CD4-positive, alpha-beta T cell treated with Interleukin-4 for 1 hour (primary cell): Measurements from ENCODE around the gene RNF111.
"Not testable (repeated sequence)": the region's sequence is repeated elsewhere in the genome, so short reads cannot be mapped to it uniquely, and the experiment has no call there.

ENCODE experiments used
- DNase-seq, 2 donors: peaks; one replicate each; pipeline ENCODE4 v3.0.0-alpha.2; 2020 to 2022

The RNF111 gene

DNA sequence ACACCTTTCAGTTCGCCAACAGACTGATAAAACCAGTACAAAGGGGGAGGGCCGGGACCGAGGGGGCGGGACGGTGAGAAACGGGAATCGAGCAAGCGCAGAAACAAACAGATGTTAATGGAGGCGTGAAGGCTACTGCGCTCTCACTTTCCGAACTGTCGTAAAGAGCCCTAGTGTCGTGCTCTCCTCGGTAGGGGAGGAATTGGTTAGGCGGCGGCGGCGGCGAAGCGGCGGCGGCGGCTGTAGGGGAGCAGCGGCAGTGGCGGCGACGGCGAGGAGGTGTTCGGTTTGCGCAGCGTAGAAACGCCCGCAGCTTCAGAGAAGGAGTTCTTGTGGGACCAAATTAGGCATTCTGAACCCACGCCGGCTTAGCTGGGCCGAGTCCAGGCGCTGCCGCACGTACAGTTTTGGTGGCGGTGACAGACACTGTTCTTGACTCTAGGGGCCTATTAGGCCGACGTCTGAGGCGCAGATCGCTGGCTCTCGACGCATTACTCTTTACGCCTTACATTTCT, at the start of gene RNF111:
Gene RNF111 (plus strand): TSS at position 173 of the 515 bp plus-strand sequence. CDS start 43,160 bp downstream, outside the sequence.
- peak; percentile 95 for DNase-seq

DNA sequence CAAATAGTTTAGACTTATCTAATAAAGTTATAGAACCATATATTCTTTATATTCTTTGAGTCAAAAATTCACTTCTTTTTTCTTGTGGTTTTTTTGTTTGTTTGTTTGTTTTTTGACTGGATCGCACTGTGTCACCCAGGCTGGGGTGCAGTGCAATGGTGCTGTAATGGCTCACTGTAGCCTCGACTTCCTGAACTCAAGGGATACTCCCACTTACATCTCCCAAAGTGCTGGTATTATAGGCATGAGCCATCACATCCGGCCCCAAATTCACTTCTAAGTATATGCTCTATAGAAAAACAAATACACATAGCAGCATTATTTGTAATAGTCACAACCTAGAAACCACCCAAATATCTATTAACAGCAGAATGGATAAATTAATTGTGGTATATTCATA, 40.3 kb upstream of the RNF111 start:
- DNase-seq, result no peak

DNA sequence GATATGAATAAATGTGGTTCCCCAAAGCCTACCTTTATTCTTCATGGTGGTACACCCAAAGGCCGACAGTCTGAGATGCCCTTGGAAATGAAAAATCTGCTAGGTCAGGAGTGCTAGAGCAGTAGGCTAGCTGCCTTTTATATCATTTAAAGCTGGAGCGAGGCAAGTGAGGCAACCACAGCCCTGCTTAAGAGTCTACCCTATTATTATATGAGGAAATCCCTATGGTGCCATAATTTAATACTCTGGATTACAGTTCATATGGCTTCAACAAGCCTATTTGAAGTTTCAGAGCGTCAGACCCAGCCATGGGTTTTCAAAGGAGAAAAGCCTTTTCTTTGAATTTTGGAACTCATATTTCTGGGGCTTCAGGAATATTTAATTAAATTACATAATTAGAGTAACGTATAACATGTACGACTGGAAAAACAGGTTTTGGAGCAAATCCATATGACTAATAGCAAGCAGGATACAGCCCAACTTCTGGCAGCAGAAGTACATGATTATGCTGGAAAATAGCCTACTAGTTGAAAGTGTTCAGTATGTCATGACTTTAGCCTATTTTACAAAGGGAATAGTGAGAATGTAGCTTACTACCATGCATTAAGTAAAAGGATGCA, 36.0 kb upstream of the RNF111 start:
- DNase-seq, result no peak

DNA sequence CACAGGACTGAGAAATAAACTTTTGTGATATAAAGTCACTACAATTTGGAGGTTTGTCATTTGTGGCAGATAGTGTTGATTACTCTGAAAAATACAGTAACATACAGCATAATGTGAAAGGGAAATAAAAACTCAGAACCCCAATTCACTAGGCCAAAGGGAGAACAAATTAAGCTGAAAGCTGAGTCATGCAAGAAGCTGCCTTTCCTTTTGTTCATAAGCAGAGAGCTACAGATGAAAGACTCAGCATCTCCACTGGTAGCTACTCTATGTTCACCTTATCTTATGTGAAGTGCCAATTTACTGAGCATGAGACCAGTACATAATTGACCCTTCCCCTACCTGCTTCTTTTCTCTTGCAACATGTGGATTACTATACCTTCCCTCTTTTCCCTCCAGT, 34.7 kb upstream of the RNF111 start:
- no peak for DNase-seq

DNA sequence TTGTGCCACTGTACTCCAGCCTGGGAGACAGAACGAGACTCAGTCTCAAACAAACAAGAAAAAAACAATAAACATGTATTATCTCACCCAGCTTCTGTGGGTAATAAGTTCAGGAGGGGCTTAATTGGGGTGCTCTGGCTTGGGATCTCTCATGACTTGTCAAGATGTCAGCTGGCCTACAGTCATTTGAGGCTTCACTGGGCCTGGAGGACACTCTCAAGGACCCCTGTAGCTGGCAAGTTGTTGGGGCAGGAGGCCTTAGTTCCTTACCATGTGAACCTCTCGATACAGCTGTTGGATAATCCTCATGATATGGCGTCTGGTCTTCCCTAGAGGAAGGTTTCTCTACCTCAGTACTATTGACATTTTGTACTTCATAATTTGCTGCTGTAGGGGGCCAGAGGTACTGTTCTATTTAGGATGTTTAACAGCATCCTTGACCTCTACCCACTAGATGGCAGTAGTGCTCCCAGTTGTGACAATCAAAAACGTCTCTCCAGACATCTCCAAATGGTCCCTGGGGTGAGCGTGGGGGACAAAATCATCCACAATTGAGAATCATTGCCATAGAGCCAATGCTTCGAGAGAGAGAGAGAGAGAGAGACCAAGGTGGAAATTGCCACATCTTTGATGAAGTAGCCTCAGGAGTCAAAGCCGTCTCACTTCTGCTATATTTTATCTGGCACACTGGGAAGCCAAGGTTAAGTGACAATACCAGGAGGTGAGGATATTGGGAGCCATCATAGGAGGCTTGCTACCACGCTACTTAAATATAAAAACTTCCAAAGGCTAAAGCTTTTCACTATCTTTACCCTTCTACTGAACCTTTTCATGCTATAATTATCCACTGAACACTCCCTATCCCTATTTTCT, 30.1 kb upstream of the RNF111 start:
- DNase-seq, result peak; percentile 70 to 79

DNA sequence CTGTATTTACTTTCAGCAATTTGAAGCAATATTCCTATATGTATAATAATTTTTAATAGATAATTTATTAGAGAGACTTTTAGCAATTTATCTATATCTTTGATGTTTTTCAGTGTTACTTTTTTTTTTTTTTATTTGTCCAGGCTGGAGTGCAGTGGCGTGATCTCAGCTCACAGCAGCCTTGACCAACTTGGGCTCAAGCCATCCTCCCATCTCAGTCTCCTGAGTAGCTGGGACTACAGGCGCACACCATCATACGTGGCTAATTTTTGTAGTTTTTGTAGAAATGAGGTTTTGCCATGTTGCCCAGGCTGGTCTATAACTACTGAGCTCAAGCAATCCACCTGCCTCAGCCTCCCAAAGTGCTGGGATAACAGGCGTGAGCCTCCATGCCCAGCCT, 28.7 kb upstream of the RNF111 start:
- no peak for DNase-seq

DNA sequence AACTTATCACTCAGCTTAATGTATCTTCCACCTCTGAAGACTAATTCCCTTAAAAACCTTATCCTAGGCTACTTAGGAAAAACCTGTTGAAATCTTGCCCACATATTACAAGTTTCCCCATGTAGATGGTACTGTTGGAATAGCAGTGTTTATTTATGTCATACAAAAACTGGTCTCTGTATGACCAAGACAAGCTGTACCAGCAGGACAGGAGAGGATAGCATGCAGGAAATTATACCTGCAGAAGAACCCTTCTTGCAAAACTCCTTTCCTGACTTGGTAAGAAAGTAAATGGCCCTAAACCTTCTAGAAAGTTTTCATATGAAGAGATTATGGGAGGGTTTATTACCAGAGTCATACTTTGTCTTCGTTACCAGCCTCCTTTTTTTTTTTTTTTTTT, 25.3 kb upstream of the RNF111 start:
- no peak for DNase-seq

DNA sequence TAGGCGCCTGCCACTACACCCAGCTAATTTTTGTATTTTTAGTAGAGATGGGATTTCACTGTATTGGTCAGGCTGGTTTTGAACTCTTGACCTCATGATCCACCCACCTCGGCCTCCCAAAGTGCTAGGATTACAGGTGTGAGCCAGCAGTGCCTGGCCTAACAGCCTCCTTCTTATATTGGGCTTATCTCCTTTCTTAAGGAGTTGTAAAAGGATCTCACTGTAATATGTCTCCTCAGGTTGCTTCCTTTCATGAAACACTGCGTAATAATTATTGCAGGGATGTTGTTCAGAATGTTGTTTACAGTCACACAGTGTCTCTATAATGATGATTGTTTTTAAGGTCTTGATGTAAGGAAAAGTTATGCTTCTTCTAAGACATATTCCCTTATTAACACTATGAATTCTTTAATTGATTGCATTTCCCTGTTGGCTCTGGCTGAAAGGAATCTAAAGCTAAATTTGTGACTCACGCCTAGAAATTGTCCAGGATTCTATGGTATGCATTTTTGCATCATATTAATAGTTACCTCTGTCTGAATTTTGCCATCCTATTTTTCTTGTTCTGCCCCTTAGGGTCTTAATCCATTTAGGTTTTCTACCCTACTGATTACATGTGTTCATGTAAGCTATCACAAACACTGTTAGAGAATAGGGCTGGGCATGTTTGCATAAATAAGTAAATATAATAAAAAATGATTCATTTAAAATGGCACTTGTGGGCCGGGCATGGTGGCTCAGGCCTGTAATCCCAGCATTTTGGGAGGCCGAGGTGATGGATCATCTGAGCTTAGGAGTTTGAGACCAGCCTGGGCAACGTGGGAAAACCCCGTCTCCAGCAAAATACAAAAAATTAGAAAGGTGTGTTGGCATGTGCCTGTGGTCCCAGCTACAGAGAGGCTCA, 24.5 kb upstream of the RNF111 start:
- DNase-seq, result no peak

DNA sequence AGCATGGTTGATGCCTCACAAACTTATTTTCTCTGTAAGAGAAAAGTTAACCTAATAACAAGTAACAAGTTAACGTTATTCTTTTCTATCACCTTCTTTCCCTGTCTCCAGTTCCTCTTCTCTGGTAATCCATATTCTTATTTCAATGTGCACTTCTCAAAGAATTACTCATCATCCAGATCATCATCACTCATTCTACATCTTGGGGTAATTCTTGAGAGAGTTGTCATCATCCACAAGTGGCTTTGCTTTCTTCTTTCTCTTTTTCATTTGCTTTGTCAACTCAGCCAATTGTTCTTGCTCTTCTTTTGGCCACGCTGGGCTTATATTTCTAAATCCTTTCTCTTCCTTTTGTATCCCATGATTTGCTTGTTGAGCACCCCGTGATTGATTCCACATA, 20.8 kb upstream of the RNF111 start:
- no peak for DNase-seq

DNA sequence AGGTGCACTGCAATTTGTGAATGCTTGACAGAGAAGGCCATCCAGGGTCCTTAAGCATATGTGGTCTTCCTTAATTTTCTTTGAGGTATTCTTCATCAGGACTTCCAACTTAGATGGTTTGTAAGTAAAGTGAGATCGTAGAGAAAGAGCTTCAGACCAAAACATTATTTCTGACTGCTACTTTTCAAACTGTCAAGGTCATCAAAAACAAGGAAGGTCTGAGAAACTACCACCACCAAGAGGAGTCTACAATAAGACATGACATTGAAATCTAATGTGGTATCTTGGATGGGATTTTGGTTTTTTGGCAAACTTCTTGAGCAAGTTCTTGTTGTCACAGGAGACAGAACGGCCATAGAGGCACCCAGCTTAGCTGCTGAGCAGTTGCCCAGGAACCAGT, 20.0 kb upstream of the RNF111 start:
- DNase-seq, result no peak

DNA sequence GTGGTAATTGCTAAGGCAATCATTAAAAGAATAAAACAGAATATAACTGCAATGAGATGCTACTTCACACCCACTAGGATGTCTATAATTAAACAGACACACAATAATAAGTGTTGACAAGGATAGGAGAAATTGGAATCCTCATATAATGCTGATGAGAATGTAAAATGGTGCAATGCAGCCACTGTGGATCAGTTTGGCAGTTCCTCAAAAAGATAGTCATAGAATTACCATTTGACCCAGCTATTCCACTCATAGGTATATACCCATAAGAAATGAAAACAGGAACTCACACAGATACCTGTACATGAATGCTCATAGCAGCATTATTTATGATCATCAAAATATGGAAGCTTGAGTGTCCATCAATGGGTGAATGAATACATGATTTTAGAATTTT, 9.6 kb upstream of the RNF111 start:
- no peak for DNase-seq

DNA sequence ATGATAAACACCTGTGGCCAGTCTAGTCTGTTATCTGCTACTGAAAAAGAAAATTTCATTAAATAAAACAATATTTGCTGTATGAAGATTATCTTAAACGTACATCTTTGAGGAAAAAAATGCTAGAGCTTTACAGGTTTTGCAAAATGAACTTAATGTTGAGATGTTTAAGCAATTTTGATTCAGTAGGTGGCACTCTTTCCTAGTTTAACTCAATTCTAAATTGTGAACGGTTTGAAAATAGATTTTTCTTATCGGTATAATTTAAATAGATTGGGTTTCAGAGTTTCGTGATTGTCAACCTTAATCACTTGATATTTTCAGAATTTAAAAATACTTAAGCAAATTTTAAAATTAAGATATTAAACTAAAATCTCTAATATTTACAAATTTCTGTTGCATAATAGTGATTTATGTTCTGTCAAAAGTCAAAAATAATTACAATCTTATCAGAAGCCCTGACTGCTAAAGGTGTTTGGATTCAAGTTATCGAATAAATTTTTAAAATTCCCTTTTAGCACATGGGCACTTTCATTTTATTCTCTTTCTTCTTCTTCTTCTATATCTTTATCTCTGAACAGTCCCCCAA, 7.0 kb upstream of the RNF111 start:
- peak in 1 of 2 donors; percentile 65 for DNase-seq

DNA sequence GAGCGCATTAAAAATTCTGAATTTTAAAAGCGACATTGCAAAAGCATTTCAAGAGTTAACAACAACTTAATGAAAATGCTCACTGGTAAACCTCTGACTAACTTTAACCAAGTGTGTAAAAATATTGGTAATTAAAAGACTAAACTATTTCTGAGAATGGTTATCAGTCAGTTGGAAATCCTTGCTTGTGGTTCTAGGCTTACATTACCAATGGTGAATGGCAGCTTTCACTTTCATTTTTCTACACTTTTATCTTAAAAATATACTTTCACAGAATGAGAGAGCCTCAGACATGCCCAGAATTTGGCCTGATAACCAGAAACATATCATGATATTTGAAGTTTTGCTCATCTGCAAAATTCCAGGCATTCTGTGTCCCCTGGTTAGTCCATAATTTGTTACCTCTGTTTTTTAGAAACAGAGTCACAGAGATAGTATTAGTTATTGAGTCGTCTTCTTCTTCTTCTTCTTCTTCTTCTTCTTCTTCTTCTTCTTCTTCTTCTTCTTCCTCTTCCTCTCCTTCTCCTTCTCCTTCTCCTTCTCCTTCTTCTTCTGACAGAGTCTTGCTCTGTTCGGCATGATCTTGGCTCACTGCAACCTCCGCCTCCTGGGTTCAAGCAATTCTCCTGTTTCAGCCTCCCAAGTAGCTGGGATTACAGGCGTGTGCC, 5.5 kb upstream of the RNF111 start:
- DNase-seq, result peak in 1 of 2 donors; percentile 57

DNA sequence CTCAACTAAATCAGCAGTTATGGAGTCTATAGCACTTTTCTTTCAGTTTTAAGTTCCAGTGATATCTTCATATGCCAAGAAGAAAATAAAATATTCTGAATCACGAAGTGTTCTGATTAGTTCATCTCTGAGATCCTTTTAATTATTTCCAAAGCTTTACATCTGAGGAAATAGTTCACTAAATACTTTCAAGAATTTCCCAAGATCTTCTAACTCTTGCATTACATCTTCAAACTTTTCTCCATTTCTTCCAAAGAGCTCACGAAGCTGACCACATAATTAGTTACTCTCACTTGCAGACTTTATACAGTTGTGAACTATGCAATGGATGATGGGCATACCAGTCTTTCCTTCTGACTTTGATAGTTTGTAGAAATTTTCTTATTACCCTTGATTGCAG, 4.2 kb upstream of the RNF111 start:
- no peak for DNase-seq

DNA sequence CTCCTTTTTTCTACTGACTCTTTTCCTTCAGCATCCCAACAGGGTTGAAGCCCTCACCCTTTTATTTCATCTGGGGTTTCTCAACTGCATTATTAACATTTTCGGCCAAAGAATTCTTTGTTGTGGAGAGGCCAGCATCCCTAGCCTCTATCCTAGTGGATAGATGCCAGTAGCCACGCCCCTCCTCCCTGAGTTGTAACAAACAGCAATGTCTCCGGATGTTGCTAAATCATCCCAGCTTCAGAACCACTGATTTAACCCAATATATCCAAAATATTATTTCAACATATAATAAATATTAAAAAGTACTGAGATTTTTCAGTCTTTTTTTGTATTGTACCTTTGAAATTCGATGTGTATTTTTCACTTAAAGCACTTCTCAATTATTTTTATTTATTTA, 2.0 kb upstream of the RNF111 start:
- no peak for DNase-seq

DNA sequence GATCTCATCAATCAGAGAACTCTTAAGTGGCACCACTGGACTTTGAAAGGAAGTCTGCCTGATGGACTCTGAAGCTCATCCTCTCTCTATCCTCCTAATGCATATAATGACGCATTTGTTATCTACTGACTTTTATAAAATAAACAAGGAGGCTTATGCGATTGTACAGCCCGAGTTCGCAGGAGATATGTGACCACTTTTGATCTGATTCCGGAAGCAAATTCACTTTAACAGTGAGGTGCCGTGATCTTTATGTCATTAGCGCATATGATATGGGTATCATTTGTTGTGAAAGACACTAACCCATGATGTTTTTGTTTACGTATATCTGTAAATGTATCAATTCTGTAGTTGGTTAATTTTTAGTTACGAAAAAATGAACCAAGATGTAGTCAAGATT, 427 bp upstream of the RNF111 start:
- no peak for DNase-seq

DNA sequence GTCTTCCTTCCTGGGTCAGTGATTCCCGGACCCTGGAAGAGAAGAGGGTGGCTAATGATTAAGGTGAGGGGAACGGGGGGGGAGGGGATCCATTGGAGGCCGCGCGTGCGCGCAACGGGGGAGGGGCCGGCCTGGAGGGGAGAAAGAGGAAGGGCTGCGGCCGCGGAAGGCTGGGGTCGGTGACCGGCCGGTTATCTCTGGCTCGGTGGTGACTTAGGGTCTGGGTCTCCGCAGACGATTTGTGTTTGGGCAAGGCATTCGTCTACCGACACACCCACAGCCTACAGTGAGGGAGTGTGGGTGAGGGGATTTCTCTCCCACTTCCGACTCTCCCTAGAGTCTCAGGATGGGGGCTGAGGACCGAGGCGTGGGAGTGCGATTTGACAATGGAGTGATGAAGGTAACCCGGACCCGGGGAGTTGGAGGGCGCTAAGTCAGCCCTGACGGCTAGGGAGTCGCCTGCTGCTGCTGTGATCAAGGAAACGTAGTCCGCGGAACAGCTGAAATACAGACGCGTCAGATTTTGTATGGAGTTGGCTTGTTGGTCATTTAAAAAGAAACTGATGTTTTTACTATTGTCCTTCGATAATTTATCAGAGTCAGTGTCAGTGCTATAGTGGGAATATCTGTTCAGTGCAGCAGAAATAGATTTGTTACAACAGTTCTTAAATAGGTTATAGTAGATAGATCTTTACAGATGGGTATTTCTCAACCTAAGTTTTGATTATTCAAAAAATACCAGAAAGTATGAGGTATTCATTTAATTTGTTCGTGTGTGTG, 733 bp downstream of the RNF111 start:
- DNase-seq, result peak in 1 of 2 donors; percentile 62

DNA sequence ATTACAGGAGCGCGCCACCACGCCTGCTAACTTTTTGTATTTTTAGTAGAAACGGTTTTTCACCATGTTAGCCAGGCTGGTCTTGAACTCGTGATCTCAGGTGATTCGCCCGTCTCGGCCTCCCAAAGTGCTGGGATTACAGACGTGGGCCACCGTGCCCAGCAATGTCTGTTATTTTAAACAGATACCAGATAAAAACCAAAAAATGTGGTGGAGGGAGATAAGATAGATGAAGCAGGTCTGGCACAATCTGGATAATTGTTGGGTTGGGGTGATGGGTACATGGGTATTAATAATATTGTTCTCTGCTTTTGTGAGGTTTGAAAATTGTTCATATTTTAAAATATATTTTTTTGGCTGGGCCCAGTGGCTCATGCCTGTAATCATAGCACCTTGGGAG, 4.7 kb downstream of the RNF111 start:
- DNase-seq, result no peak

DNA sequence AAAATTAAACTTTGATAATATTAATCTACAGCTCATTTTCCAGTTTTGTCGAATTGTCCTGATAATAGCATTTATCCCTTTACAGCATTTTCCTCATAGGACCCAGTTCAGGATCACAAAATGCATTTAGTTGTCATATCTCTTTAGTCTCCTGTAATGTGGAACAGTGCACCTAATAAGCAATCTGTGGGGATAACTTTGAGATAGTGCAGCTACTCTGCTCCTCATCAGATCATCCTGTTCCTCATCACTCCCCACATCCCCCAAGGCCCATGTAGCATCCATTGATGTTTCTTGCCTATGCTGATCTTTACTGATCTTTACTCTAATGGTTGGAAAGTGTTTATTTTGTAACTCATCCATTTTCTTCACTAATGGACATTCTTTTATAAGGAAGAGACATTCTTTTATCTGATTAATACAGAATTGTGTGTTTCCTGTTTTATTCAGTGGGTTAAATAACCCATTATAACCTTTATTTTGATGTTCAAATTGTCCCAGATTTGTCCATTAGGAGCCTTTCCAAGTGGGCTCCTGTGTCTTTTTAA, 7.5 kb downstream of the RNF111 start:
- no peak for DNase-seq

DNA sequence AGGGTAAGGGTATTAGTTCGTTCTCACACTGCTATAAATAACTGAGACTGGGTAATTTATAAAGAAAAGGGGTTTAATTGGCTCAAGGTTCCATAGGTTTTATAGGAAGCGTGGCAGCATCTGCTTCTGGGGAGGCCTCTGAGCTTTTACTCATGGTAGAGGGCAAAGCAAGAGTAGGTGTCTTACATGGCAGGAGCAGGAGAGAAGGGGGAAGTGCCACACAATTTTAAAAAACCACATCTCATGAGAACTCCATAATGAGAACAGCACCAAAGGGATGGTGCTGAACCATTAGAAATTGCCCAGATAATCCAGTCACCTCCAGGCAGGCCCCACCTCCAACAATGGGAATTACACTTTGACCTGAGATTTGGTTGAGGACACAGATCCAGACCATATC, 12.2 kb downstream of the RNF111 start:
- no peak for DNase-seq

DNA sequence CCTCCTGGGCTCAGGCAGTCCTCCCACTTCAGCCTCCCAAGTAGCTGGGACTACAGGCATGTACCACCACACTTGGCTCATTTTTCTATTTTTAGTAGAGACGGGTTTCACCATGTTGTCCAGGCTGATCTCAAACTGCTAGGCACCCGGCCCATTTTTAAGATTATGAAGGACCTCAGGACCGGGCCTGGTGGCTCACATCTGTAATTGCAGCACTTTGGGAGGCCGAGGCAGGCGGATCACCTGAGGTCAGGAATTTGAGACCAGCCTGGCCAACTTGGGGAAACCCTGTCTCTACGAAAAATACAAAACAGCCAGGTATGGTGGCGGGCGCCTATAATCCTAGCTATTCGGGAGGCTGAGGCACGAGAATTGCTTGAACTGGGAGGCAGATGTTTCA, 12.8 kb downstream of the RNF111 start:
- not testable (repeated sequence) for DNase-seq
